Esophagus squamous epithelium (tissue), 4 donors: ENCODE results near the gene TUBA1C.

Experiments used
- POLR2A ChIP-seq, 4 donors: fragments of 450-650 bp; IDR thresholded peaks; one replicate each; pipeline ENCODE4 v1.6.1; 2017; ENCODE audit warnings: antibody characterized with exemption in 4 of 4, mild to moderate bottlenecking in 4 of 4, moderate library complexity in 3 of 4
- TF ChIP-seq, protein P1 (sequence below), 6 experiments: fragments of 450-650 bp in 4 of 6; fragments of 200-600 bp in 2 of 6; sonication (generic) in 2 of 6; IDR thresholded peaks; one replicate each; pipeline ENCODE4 v1.5.1; 2016 to 2019; ENCODE audit warnings: antibody characterized with exemption in 6 of 6, mild to moderate bottlenecking in 4 of 6, moderate library complexity in 4 of 6

DNA sequence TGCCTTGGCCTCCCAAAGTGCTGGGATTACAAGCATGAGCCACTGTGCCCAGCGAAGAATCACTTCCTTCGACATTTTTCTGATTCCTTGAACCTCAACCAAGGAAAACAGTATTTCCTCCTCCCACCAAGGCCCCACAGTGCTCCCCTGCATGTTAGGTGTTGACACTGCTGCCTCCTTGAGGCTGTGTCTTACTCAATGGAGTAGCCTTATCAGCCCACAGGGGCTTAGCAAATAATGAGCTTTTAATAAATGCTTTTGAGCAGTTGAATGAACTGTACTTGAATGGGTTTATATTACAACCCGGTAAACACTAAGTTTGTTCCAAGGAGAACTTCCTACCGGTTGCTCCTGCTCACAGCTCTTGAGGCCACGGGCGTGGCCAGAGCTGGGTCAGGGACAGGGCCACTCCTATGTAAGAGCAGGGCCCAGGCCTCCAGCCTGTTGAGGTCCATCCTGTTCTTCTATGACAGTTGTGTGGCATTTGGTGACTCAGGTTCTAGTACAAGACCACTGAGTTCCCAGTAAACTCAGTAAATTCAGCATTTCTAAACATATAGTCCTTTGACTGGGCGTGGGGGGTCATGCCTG lies 39.2 kb upstream of the TUBA1C start:
- TF ChIP-seq, protein P1, sequence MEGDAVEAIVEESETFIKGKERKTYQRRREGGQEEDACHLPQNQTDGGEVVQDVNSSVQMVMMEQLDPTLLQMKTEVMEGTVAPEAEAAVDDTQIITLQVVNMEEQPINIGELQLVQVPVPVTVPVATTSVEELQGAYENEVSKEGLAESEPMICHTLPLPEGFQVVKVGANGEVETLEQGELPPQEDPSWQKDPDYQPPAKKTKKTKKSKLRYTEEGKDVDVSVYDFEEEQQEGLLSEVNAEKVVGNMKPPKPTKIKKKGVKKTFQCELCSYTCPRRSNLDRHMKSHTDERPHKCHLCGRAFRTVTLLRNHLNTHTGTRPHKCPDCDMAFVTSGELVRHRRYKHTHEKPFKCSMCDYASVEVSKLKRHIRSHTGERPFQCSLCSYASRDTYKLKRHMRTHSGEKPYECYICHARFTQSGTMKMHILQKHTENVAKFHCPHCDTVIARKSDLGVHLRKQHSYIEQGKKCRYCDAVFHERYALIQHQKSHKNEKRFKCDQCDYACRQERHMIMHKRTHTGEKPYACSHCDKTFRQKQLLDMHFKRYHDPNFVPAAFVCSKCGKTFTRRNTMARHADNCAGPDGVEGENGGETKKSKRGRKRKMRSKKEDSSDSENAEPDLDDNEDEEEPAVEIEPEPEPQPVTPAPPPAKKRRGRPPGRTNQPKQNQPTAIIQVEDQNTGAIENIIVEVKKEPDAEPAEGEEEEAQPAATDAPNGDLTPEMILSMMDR (IDR thresholded peaks at IDR 0.05): no peak
- no peak for TF ChIP-seq POLR2A (IDR thresholded peaks at IDR 0.05)
